Measurements from ENCODE around the gene SRC. TPM values are rescaled to one million over a fixed set of nuclear protein-coding genes. Genes with fewer than 3 reads are reported as not detected.

Gene SRC
- polyA plus RNA-seq, 1 donor (not counting 4 experiments of a cell fraction or from before 2014, with no cell fraction given): 22.8 TPM

GRCh38 chr20:37426106-37426505 is 80.2 kb downstream of the SRC start:
- no peaks in the 10 kb centered on the region for H3K4me1 ChIP-seq (ENCODE audit: control insufficient read depth, extremely low read depth, insufficient read depth, low read length)
- peaks cover 48% of the 10 kb centered on the region for H3K27me3 ChIP-seq (ENCODE audit: control insufficient read depth, extremely low read depth, insufficient read depth, low read length)
- no peak for FAIRE-seq
- dilution Hi-C loops (cut with MboI; ENCODE audit: extremely low pct_ligation_motif_present, low sequenced_read_pairs): no loop called here
- H3K9ac ChIP-seq (ENCODE audit: control insufficient read depth, extremely low read depth, insufficient read depth, low read length): no peak overlapping the region
- no peaks in the 10 kb centered on the region for H3K79me2 ChIP-seq (ENCODE audit: control insufficient read depth, insufficient read depth, low read length)
- H3K4me2 ChIP-seq (ENCODE audit: control insufficient read depth, extremely low read depth, insufficient read depth, low read depth, low read length): no peak overlapping the region
- H2AFZ ChIP-seq (ENCODE audit: control insufficient read depth, low read length): no peak overlapping the region
- TF ChIP-seq CTCF (optimal IDR thresholded peaks at IDR 0.05 in 1 of 3, IDR thresholded peaks at IDR 0.05 in 1 of 3, conservative IDR thresholded peaks at IDR 0.05 in 1 of 3; ENCODE audit: extremely low read depth in 1 of 3, insufficient read depth in 2 of 3, low read length in 3 of 3) (no peak), EZH2 (IDR thresholded peaks at IDR 0.05; ENCODE audit: low read length) (no peak)
- peaks cover 7% of the 10 kb centered on the region for H4K20me1 ChIP-seq (ENCODE audit: control insufficient read depth, extremely low read depth, insufficient read depth, low read length)
- no peak overlapping the region for H3K27ac ChIP-seq (ENCODE audit: control insufficient read depth, insufficient read depth, low read length)
- no peak for DNase-seq (ENCODE audit: low read depth, low spot score)
- H3K9me3 ChIP-seq (ENCODE audit: control insufficient read depth, low read depth, low read length): no peaks in the 10 kb centered on the region
- no peak overlapping the region for H3K4me3 ChIP-seq (ENCODE audit: control insufficient read depth in 2 of 3, extremely low read depth in 1 of 3, insufficient read depth in 2 of 3, low read depth in 1 of 3, low read length in 3 of 3)
- no peaks in the 10 kb centered on the region for H3K9me1 ChIP-seq (ENCODE audit: control insufficient read depth, extremely low read depth, insufficient read depth, low read length)
- H3K36me3 ChIP-seq (ENCODE audit: control insufficient read depth in 2 of 2, extremely low read depth in 1 of 2, insufficient read depth in 2 of 2, low read length in 2 of 2): no peaks in the 10 kb centered on the region

GRCh38 chr20:37426978-37427377 is 81.0 kb downstream of the SRC start:
- no peak overlapping the region for H2AFZ ChIP-seq (ENCODE audit: control insufficient read depth, low read length)
- H3K9me3 ChIP-seq (ENCODE audit: control insufficient read depth, low read depth, low read length): no peaks in the 10 kb centered on the region
- TF ChIP-seq CTCF (optimal IDR thresholded peaks at IDR 0.05 in 1 of 3, IDR thresholded peaks at IDR 0.05 in 1 of 3, conservative IDR thresholded peaks at IDR 0.05 in 1 of 3; ENCODE audit: extremely low read depth in 1 of 3, insufficient read depth in 2 of 3, low read length in 3 of 3) (no peak), EZH2 (IDR thresholded peaks at IDR 0.05; ENCODE audit: low read length) (no peak)
- no peaks in the 10 kb centered on the region for H3K9me1 ChIP-seq (ENCODE audit: control insufficient read depth, extremely low read depth, insufficient read depth, low read length)
- no peaks in the 10 kb centered on the region for H3K36me3 ChIP-seq (ENCODE audit: control insufficient read depth in 2 of 2, extremely low read depth in 1 of 2, insufficient read depth in 2 of 2, low read length in 2 of 2)
- no peak overlapping the region for H3K4me2 ChIP-seq (ENCODE audit: control insufficient read depth, extremely low read depth, insufficient read depth, low read depth, low read length)
- dilution Hi-C loops (cut with MboI; ENCODE audit: extremely low pct_ligation_motif_present, low sequenced_read_pairs): no loop called here
- H3K27ac ChIP-seq (ENCODE audit: control insufficient read depth, insufficient read depth, low read length): no peak overlapping the region
- H3K4me3 ChIP-seq (ENCODE audit: control insufficient read depth in 2 of 3, extremely low read depth in 1 of 3, insufficient read depth in 2 of 3, low read depth in 1 of 3, low read length in 3 of 3): no peak overlapping the region
- FAIRE-seq (no peak), DNase-seq (ENCODE audit: low read depth, low spot score) (no peak)
- H3K27me3 ChIP-seq (ENCODE audit: control insufficient read depth, extremely low read depth, insufficient read depth, low read length): peaks cover 43% of the 10 kb centered on the region
- no peak overlapping the region for H3K9ac ChIP-seq (ENCODE audit: control insufficient read depth, extremely low read depth, insufficient read depth, low read length)
- peaks cover 7% of the 10 kb centered on the region for H4K20me1 ChIP-seq (ENCODE audit: control insufficient read depth, extremely low read depth, insufficient read depth, low read length)
- no peaks in the 10 kb centered on the region for H3K4me1 ChIP-seq (ENCODE audit: control insufficient read depth, extremely low read depth, insufficient read depth, low read length)
- H3K79me2 ChIP-seq (ENCODE audit: control insufficient read depth, insufficient read depth, low read length): no peaks in the 10 kb centered on the region
